Ascending aorta (tissue), 2 donors: ENCODE results near the gene EIF4EBP2. TPM values are rescaled to one million over a fixed set of nuclear protein-coding genes. Genes with fewer than 3 reads are reported as not detected.

Experiments
- DNase-seq, 2 donors: peaks; one replicate each; pipeline ENCODE4 v3.0.0-alpha.2; 2019; ENCODE audit warnings: low spot score in 2 of 2
- H3K27ac ChIP-seq, 2 donors: fragments of 200-600 bp; sonication (generic); one replicate each; pipeline ENCODE4 v1.5.1; 2016 to 2017; ENCODE audit warnings: mild to moderate bottlenecking in 1 of 2
- H3K27me3 ChIP-seq: fragments of 200-600 bp; sonication (generic); one replicate; pipeline ENCODE4 v1.5.1; 2017
- H3K36me3 ChIP-seq, 2 donors: fragments of 200-600 bp; sonication (generic); one replicate each; pipeline ENCODE4 v1.5.1; 2016
- H3K4me1 ChIP-seq, 2 donors: fragments of 200-600 bp; sonication (generic); one replicate each; pipeline ENCODE4 v1.5.1; 2016 to 2017; ENCODE audit warnings: mild to moderate bottlenecking in 1 of 2
- H3K4me3 ChIP-seq, 2 donors: fragments of 200-600 bp; sonication (generic); one replicate each; pipeline ENCODE4 v1.5.1; 2016 to 2017; ENCODE audit warnings: mild to moderate bottlenecking in 1 of 2
- H3K9me3 ChIP-seq, 2 donors: fragments of 200-600 bp; sonication (generic); one replicate each; pipeline ENCODE4 v1.5.1; 2016
- CTCF ChIP-seq, 3 experiments: fragments of 200-600 bp in 2 of 3; fragments of 450-650 bp in 1 of 3; sonication (generic) in 2 of 3; IDR thresholded peaks; one replicate each; pipeline ENCODE4 v1.5.1; 2016 to 2019; ENCODE audit warnings: antibody characterized with exemption in 3 of 3, mild to moderate bottlenecking in 1 of 3, moderate library complexity in 1 of 3
- intact Hi-C: fragments of 100-400 bp; cut with DNase I; formaldehyde crosslinking; loops from one replicate; pipeline ENCODE4 v1.15.1; 2023
- total RNA-seq: library from RNA; depleted of rRNA; stranded (reverse); fragments of >200 nt; gene quantifications from one replicate; pipeline ENCODE4 v1.1.0, GENCODE V29; 2016

EIF4EBP2 gene
- total RNA-seq, 1 donor from 2014 or later = 35.4 TPM

DNA sequence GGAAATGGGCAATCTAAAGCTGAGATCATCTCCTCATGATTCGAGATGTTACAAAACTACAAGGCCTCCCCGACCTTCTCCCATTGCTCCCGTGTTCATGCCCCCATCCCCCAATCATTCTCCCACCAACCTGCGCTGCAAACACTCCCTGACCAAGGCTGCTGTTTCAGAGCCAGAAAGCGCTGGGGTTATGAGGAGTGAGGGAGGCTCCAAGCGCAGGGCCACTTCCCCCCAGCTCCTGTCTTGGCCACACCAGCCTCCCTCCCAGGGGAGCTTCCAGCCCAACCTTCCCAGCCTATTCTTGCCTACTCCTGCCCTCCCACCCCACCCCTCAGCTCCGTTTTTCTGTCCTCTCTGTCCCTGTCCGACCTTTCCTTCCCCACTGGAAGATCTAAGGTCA, 52.2 kb downstream of the EIF4EBP2 start:
- DNase-seq = no peak
- Histone ChIP-seq H3K27me3 (no peaks in the 10 kb centered on the region), H3K36me3 (no peaks in the 10 kb centered on the region), H3K4me1 (peaks cover 5 to 13% of the 10 kb centered on the region in 2 donors), H3K9me3 (no peaks in the 10 kb centered on the region), H3K4me3 (no peak overlapping the region), H3K27ac (no peak overlapping the region)
- TF ChIP-seq CTCF (IDR thresholded peaks at IDR 0.05) = no peak
- intact Hi-C loops = loop anchor here (5.0 kb wide), 2 partner anchors 74 to 361 kb away; partner anchors contain the start of genes LRRC20 and SGPL1

DNA sequence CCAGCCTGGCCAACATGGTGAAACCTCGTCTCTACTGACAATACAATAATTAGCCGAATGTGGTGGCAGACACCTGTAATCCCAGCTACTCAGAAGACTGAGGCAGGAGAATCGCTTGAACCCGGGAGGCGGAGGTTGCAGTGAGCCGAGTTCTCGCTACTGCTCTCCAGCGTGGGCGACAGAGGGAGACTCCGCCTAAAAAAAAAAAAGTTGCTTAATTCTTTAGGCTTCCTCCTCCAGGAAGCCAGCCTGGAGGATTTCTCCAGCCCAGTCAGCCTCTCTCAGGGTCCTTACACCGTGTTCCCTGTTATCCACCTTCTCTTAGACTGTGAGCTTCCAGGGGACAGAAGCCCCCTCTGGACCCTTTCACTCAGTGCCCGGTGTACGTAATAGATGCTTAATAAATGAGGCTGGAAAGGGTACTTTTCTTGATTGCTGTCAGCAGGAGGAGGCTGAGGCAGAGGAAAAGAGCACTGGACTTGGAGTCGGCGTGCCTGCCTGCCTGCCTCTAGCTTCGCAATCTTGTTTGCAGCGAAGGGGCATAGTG, 53.9 kb downstream of the EIF4EBP2 start:
- Histone ChIP-seq H3K27ac (peak overlapping the region; percentile 82 to 91), H3K4me1 (peaks cover 5 to 18% of the 10 kb centered on the region in 2 donors), H3K9me3 (no peaks in the 10 kb centered on the region), H3K36me3 (no peaks in the 10 kb centered on the region), H3K27me3 (no peaks in the 10 kb centered on the region), H3K4me3 (peak overlapping the region; percentile 47 to 58)
- intact Hi-C loops = loop anchor here (1.0 to 5.0 kb wide), 5 partner anchors 21 to 359 kb away; partner anchors contain the start of genes EIF4EBP2, LRRC20, PALD1 and SGPL1
- DNase-seq = no peak
- no peak for TF ChIP-seq CTCF (IDR thresholded peaks at IDR 0.05)

DNA sequence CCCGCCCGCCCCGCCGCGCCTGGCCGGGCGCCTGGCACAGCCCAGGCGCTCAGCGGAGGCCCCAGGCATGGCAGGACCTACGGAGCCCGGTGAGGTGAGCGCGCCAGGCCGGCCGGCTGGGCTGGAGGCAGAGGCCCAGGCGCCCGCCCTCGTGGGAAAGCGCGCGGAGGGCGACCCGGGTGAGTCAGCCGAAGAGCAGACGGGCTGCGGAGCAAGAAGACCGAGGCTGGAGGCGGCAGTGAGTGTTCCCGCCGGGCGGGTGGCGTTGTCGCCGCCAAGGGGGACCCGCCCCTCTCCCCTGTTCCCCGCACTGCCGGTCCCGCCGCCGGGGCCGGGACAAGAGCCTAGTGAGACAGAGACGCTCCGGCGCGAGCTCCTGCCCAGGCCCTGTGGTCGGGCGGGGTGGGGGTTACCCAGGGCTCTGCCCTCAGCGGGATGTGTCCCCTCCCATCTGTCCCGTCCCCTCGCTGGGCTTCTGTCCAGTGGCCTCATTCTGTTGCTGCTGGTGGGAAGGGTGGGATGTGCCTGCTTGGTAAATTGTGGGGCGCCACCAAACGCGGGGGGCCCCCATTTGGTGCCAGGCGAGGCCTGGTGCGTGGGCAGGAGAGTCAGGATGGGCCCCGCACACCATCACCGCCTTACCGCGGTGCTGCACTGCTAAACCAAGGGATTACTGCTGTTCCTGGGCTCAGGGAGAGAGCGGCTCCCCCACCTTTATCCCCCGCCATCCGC, 54.5 kb downstream of the EIF4EBP2 start:
- peak in 1 of 3 experiments; percentile 42 for TF ChIP-seq CTCF (IDR thresholded peaks at IDR 0.05)
- Histone ChIP-seq H3K36me3 (no peaks in the 10 kb centered on the region), H3K4me3 (peak overlapping the region; percentile 47 to 58), H3K27ac (peak overlapping the region; percentile 82 to 91), H3K27me3 (no peaks in the 10 kb centered on the region), H3K4me1 (peaks cover 5 to 18% of the 10 kb centered on the region in 2 donors), H3K9me3 (no peaks in the 10 kb centered on the region)
- intact Hi-C loops = loop anchor here (1.0 to 5.0 kb wide), 5 partner anchors 20 to 359 kb away; partner anchors contain the start of genes EIF4EBP2, LRRC20, PALD1 and SGPL1
- peak; percentile 70 to 93 for DNase-seq

DNA sequence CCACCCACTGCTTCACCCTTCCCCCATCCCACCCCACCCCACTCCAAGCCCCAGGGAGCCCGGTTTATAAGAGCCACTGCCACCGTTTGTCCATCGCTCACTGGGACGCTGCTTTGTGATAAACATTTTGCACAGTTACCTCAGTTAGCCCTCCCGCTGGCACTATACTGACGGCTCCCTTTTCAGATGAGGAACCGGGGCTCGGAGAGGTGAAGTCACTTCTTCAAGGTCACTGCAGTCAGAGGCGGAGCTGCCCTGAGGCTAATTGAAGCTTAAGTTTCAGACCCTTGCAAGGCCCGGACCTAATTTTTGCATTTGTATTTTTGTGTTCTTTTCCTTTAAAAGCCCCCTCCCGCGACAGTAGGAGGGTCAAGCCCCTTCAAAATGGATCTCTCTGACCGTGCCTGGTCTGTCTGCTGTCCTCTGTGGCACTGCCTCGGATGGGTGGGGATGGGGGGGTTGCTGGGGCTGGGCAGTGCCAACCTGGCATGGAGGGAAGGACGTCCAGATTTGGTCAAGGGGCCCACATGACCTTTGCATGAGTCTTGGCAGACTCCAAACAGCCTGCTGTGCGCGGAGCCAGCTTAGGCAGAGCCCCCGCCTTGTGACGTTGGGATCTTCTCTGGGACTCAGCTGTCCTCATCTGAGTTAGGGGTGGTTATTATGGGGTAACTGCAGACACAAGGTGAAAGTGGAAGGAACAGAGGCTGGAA, 55.3 kb downstream of the EIF4EBP2 start:
- intact Hi-C loops = loop anchor here (2.0 to 5.0 kb wide), 4 partner anchors 20 to 358 kb away; partner anchors contain the start of genes LRRC20, PALD1 and SGPL1
- Histone ChIP-seq H3K9me3 (no peaks in the 10 kb centered on the region), H3K4me1 (peaks cover 5 to 18% of the 10 kb centered on the region in 2 donors), H3K27ac (peak overlapping the region; percentile 82 to 91), H3K36me3 (no peaks in the 10 kb centered on the region), H3K4me3 (peak overlapping the region; percentile 47 to 58), H3K27me3 (no peaks in the 10 kb centered on the region)
- no peak for TF ChIP-seq CTCF (IDR thresholded peaks at IDR 0.05)
- no peak for DNase-seq

DNA sequence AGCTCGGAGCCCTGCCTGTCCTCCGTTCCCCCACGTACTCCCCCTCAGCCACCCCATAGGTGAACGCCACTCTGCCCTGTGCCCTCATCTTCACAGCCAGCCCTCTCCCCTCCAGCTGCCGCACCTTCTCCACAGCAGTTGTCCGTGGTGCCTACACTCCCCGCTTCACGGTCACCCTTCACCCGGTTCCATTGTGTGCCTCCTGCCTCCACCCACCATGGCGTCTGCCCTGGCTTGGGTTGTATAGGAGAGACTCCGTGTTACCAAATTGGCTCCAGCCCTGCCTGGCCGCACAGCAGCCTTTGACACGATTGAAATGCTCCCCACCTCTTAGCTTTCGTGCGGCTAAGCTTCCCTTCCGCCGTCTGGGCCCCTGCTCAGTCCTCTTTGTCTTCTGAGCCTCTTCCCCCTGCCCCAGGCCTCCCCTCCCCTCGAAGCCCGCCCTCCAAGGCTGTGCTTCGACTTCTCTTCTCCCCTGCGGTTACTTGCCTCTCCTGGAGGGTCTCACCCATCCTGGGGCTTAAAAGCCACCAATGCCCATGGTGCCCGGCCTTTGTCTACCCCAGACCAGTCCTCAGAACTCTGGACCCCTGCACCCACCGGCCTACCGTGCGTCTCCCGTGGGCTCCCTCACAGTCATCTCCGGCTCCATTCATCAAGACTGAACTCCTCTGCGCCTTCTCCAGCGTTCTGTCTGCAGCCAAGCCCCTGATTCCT, 56.0 kb downstream of the EIF4EBP2 start:
- Histone ChIP-seq H3K9me3 (no peaks in the 10 kb centered on the region), H3K27me3 (no peaks in the 10 kb centered on the region), H3K4me3 (no peak overlapping the region), H3K27ac (peak overlapping the region; percentile 82 to 91), H3K4me1 (peaks cover 5 to 18% of the 10 kb centered on the region in 2 donors), H3K36me3 (no peaks in the 10 kb centered on the region)
- TF ChIP-seq CTCF (IDR thresholded peaks at IDR 0.05) = no peak
- intact Hi-C loops = loop anchor here (2.0 to 5.0 kb wide), 5 partner anchors 19 to 427 kb away; partner anchors contain the start of genes LRRC20, PALD1, PCBD1 and SGPL1
- no peak for DNase-seq
